K562 (cell line): ENCODE results near the gene IRF1. TPM values are rescaled to one million over a fixed set of nuclear protein-coding genes. Genes with fewer than 3 reads are reported as not detected.

ENCODE experiments used
- AFF4 ChIP-seq: sonication (generic); formaldehyde crosslinking; IDR thresholded peaks from 2 replicates; pipeline ENCODE4 v1.8.0; 2023; ENCODE audit warnings: mild to moderate bottlenecking, missing genetic modification reagents
- CXXC5 ChIP-seq: fragments of 250-450 bp; sonication (Bioruptor Pico); IDR thresholded peaks from 2 replicates; pipeline ENCODE4 v1.8.0; 2022; ENCODE audit warnings: inconsistent platforms, mild to moderate bottlenecking, moderate library complexity
- DLX4 ChIP-seq: fragments of 250-450 bp; sonication (Bioruptor Pico); IDR thresholded peaks from 2 replicates; pipeline ENCODE4 v1.6.1; 2021; ENCODE audit warnings: mild to moderate bottlenecking
- DPF2 ChIP-seq: fragments of 450-650 bp; IDR thresholded peaks from 2 replicates; pipeline ENCODE4 v1.6.1; 2016
- E2F8 ChIP-seq: fragments of 450-650 bp; IDR thresholded peaks from 2 replicates; pipeline ENCODE4 v1.7.1; 2018; ENCODE audit warnings: mild to moderate bottlenecking, low read depth; ENCODE audit not compliant: partially characterized antibody
- ELF1 ChIP-seq: fragments of 200-800 bp; sonication (Bioruptor generic); IDR thresholded peaks from 2 replicates; pipeline ENCODE4 v1.6.1; 2016; ENCODE audit warnings: missing genetic modification characterization, missing compliant biosample characterization
- ETV1 ChIP-seq: fragments of 450-650 bp; conservative IDR thresholded peaks from 2 replicates; pipeline ENCODE4 v1.6.1; 2016; ENCODE audit warnings: missing genetic modification characterization, control low read depth, low read depth, missing compliant biosample characterization
- JUN ChIP-seq, 2 experiments: sonication (generic) in 1 of 2; formaldehyde crosslinking in 1 of 2; IDR thresholded peaks; 2 replicates each; pipeline versions ENCODE4 v1.6.1 to v1.8.0; 2012 to 2022; ENCODE audit warnings: borderline replicate concordance in 2 of 2, mild to moderate bottlenecking in 2 of 2, improper control_type of control experiment in 1 of 2, low read depth in 1 of 2, low read length in 1 of 2, missing genetic modification reagents in 1 of 2
- MEF2D ChIP-seq: conservative IDR thresholded peaks from 2 replicates; pipeline ENCODE4 v1.6.1; 2016; ENCODE audit warnings: low read depth, missing genetic modification characterization, missing compliant biosample characterization
- MYNN ChIP-seq, 2 experiments: sonication (generic); formaldehyde crosslinking in 1 of 2; IDR thresholded peaks; 2 replicates each; pipeline versions ENCODE4 v1.5.0 to v1.6.1; 2016 to 2020; ENCODE audit warnings: antibody characterized with exemption in 1 of 2, missing genetic modification reagents in 1 of 2
- NFE2L1 ChIP-seq: fragments of 450-650 bp; IDR thresholded peaks from 2 replicates; pipeline ENCODE4 v1.6.1; 2016; ENCODE audit warnings: missing genetic modification characterization, low read depth, mild to moderate bottlenecking, missing compliant biosample characterization, moderate library complexity, borderline replicate concordance
- SMARCA4 ChIP-seq: fragments of 450-650 bp; IDR thresholded peaks from 2 replicates; pipeline ENCODE4 v1.6.1; 2016
- VEZF1 ChIP-seq: fragments of 200-800 bp; sonication (Bioruptor generic); IDR thresholded peaks from 2 replicates; pipeline ENCODE4 v1.6.1; 2017; ENCODE audit warnings: missing genetic modification characterization, missing compliant biosample characterization
- ZBTB43 ChIP-seq: sonication (generic); formaldehyde crosslinking; IDR thresholded peaks from 2 replicates; pipeline ENCODE4 v1.8.0; 2023; ENCODE audit warnings: mild to moderate bottlenecking, missing genetic modification reagents
- ZFX ChIP-seq: sonication (generic); formaldehyde crosslinking; IDR thresholded peaks from 2 replicates; pipeline ENCODE4 v1.8.0; 2022; ENCODE audit warnings: mild to moderate bottlenecking, missing genetic modification reagents, moderate library complexity
- polyA plus RNA-seq, 8 experiments: library from polyadenylated mRNA; depleted of rRNA in 4 of 8; stranded (reverse) in 5 of 8; unstranded in 3 of 8; fragments of >200 nt; fragmentation: Nextera tagmentation in 2 of 8; fragmentation: Illumina TruSeq in 1 of 8; extraction: Ambion mirVana in 2 of 8; extraction: Trizol in 1 of 8; gene quantifications; 2 replicates each; pipeline versions ENCODE4 v1.2.1 to v1.2.3, GENCODE V29; 2011 to 2014; ENCODE audit warnings: inconsistent platforms in 1 of 8, missing spikeins in 1 of 8
- total RNA-seq, 7 experiments: library from RNA; depleted of rRNA in 6 of 7; stranded (reverse); fragments of >200 nt in 6 of 7; fragmentation: Illumina TruSeq in 2 of 7; extraction: Trizol in 2 of 7; gene quantifications; 2 replicates each; pipeline versions ENCODE4 v1.2.1 to v1.2.3, GENCODE V29; 2011 to 2021; ENCODE audit warnings: low replicate concordance in 1 of 7

IRF1 gene
- total and polyA plus RNA-seq, 9 of the 15 experiments (the other 6 are each of a cell fraction or from before 2014, with no cell fraction given): 1.1 to 12.3 (median 5.9) TPM

- no peak for TF ChIP-seq DLX4
- peak; percentile 61 for TF ChIP-seq ELF1
- TF ChIP-seq ZBTB43: no peak
- TF ChIP-seq E2F8: peak; percentile 24
- TF ChIP-seq NFE2L1 (tag): no peak
- 0 out of 2 replicates have a peak, but pooled peaks have one; percentile 17 for TF ChIP-seq MEF2D (tag)
- TF ChIP-seq CXXC5 (CRISPR knock-in tag): peak; percentile 56
- TF ChIP-seq MYNN (IDR thresholded peaks at IDR 0.05): peak; percentile 34; the same call in 1 of the 2 replicates
- TF ChIP-seq MYNN (CRISPR knock-in tag; IDR thresholded peaks at IDR 0.05): no peak
- TF ChIP-seq SMARCA4: 0 out of 2 replicates have a peak, but pooled peaks have one; percentile 18
- TF ChIP-seq AFF4 (CRISPR knock-in tag): 0 out of 2 replicates have a peak, but pooled peaks have one; percentile 41
- peak; percentile 66 for TF ChIP-seq ETV1 (tag)
- TF ChIP-seq ZFX: peak; percentile 38; the same call in 1 of the 2 replicates
- peak; percentile 65 for TF ChIP-seq VEZF1 (CRISPR knock-in tag)
- no peak for TF ChIP-seq JUN (IDR thresholded peaks at IDR 0.05; ENCODE audit: borderline replicate concordance, low read depth, low read length)
- no peak for TF ChIP-seq JUN (CRISPR knock-in tag; IDR thresholded peaks at IDR 0.05; ENCODE audit: borderline replicate concordance)
- TF ChIP-seq DPF2: 0 out of 2 replicates have a peak, but pooled peaks have one; percentile 28
Measured at GRCh38 chr5:132500931-132501628, 10.5 kb upstream of the IRF1 start (continued).
